ENCODE data around the gene ZNF678.
"Not testable (repeated sequence)": the region's sequence is repeated elsewhere in the genome, so short reads cannot be mapped to it uniquely, and the experiment has no call there.

The ZNF678 gene

GRCh38 chr1:227556288-227556687 is 7.1 kb upstream of the ZNF678 start:
- DNase-seq, result no peak

GRCh38 chr1:227557962-227558725 is 5.2 kb upstream of the ZNF678 start:
- DNase-seq, result no peak

GRCh38 chr1:227558732-227559262 is 4.6 kb upstream of the ZNF678 start:
- DNase-seq, result no peak

DNA sequence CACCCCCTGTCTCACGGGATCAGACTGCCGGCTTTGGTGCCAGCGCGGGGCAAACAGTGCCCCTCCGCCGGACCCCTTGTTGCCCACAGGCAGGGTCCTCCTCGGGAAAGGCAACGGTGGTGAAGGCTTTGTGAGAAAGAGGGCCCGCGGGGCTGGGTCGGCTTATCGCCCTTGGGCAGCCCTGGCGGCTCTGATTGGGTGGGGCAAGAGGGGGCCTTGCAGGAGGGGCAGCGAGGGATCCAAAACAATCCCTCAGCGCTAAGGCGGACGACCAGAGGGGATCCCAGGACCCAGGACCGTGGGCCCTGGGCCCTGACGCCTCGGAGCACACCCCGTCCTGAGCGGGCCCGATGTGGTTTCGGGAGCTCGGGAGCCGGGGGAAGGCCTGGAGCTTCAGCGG is 3.9 kb upstream of the ZNF678 start:
- DNase-seq, result no peak

- no peak for DNase-seq
Observed at GRCh38 chr1:227559926-227560325, 3.4 kb upstream of the ZNF678 start.

- DNase-seq, result no peak
Observed at GRCh38 chr1:227560393-227561173, 2.8 kb upstream of the ZNF678 start.

DNA sequence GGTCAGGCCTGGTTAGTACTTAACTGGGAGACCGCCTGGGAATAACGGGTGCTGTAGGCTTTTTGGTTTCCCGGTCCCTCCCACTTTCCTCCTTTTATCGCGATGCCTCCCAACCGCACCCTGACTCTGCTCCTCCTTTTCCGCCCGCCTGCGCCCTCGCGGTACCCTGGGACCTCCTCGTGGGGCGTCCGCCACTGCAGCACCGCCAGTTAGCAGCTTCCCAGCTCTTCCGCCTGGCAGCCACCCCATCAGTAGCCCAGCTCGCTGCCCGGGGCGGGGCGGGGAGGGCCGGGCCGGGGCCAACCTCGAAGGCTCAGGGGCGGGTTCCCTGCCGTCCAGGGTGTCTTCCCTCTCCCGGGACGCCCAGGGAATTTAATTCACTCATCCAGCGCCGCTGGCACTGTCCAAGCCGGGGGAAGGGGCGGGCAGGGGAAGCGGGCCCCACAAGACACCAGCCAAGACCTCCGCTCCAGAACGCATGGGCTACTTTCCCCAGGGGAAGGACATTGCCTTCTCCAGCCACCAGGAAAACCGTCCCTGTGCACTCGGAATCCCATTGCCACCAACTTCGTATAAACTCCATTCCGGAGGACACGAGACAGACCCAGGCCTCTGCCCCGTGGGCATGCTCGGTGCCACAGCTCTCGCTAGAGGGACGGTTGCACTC is 2.0 kb upstream of the ZNF678 start:
- DNase-seq, result no peak

GRCh38 chr1:227562037-227562436 is 1.3 kb upstream of the ZNF678 start:
- DNase-seq, result no peak

DNA sequence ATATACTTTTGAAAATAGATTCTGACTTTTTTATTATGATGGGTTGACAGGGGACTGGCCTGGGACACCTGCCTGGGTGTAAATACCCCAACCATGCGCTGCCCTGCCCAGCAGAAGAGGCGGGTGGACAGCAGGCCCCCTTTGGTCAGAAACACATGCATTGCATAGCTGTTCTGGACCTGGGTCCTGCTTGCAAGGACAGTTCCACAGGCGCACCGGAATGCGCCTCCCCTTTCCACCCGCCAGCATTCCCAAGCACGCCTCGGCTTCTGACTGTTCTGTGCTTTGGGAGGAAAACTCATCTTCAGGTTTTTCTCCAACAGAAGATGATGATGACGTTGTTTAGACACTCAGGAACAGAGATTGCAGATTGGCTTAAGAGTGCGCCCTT is 428 bp upstream of the ZNF678 start:
- DNase-seq, result no peak

GRCh38 chr1:227567256-227567655 is 3.9 kb downstream of the ZNF678 start:
- no peak for DNase-seq

DNA sequence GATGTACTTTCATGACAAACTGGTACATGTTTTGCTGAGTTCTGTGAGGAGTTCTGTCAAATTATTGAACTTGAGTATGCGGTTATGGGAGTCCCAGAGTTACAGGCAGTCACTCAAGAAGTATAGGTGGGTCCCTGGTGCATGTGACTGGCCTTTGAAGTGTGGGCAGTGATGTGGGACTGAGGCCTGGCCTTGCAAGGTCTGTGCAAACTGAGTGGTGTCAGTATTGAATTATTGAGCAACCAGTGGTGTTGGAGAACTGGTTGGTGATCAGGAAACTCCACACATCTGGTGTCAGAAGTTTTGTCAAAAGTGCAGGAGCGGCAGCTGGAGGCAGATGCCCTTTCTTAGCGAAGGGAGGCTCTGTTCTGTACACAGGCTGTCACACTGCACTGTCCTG is 5.2 kb downstream of the ZNF678 start:
- no peak for DNase-seq

DNA sequence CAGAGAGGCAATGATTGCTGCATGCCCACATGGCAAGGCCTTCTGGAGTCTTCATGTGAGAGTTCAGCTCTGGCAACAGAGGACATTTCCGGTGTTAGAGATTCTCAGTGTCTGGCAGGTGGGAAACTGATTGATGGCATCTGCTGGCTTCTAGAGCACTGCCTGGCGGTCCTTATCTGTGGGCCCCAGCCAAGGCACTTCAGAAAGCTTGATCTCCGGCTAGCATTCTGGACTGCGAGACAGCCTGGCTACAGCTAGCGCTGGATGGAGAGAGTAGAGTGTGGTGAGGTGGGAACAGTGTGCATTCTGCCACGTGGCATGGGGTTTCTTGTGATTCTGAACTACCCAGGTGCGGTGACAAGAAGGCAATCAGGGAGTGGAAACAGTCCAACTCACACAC is 9.4 kb downstream of the ZNF678 start:
- no peak for DNase-seq

- DNase-seq, result no peak
Observed at GRCh38 chr1:227574926-227575325, 11.6 kb downstream of the ZNF678 start.

GRCh38 chr1:227576189-227576588 is 12.8 kb downstream of the ZNF678 start:
- DNase-seq, result no peak

DNA sequence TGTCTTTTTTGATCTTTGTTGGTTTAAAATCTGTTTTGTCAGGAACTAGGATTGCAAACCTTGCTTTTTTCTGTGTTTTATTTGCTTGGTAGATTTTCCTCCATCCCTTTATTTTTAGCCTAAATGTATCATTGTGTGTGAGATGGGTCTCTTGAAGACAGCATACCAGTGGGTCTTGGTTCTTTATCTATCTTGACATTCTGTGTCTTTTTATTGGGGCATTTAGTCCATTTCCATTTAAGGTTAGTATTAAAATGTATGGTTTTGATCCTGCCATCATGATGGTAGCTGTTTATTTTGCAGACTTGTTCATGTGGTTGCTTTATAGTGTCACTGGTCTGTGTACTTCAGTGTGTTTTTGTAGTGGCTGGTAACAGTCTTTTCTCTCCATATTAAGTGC is 14.1 kb downstream of the ZNF678 start:
- DNase-seq, result no peak

- DNase-seq, result no peak
Observed at GRCh38 chr1:227583354-227583753, 20.0 kb downstream of the ZNF678 start.

DNA sequence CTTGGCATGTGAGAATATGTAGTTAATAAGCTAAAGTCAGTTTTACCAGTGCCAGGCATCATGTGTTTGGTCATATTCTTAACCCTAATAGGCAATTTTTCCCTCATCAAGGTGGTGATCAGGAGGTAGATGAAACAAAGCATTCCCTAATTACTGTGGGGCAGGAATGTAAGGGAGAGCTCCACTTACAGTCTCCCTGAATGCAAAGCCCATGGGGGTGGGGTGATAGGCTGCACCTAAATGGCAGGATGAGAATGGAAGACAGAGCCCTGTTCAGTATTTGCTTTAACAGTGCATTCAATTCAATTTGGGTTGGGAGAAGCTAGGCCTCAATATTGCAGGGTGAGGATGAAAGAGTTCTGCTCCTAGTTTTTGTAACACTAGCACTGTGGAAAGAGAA is 23.4 kb downstream of the ZNF678 start:
- DNase-seq, result no peak

- DNase-seq, result no peak
Observed at GRCh38 chr1:227587968-227588367, 24.6 kb downstream of the ZNF678 start.

DNA sequence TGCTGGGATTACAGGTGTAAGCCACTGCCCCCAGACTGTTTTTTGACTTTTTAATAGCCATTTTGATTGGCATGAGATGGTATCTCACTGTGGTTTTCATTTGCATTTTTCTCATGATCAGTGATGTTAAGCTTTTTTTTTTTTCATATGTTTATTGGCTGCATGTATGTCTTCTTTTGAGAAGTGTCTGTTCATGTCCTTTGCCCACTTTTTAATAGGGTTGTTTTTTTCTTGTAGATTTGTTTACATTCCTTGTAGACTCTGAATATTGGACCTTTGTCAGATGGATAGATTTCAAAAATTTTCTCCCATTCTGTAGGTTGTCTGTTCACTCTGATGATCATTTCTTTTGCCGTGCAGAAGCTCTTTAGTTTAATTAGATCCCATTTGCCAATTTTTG is 25.4 kb downstream of the ZNF678 start:
- DNase-seq, result not testable (repeated sequence)

DNA sequence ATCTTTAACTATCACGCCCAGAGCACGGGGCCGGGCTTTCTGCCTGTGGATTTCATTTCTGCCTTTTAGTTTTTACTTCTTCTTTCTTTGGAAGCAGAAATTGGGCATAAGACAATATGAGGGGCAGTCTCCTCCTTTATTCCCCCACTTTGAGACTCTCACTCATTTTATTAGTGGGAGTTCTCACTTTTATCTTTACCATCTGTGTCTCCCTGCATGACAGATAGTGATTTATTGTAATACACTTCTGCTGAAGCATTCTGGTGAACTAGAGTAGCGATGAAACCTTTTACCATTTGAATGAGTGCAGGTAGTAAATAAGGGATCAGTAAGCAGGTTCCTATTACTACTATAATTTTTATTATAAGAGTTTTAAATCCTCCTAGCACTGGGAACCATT is 26.4 kb downstream of the ZNF678 start:
- not testable (repeated sequence) for DNase-seq

DNA sequence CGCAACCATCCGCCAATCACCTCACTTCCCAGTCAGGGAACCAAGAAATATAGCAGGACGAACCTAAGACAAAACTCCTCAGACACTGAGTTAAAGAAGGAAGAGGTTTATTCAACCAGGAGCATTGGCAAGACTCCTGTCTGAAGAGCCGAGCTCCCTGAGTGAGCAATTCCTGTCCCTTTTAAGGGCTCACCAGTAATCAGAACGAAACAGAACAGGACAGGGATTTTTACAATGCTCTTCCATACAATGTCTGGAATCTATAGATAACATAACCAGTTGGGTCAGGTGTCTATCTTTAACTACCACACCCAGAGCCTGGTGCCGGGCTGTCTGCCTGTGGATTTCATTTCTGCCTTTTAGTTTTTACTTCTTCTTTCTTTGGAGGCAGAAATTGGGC is 32.9 kb downstream of the ZNF678 start:
- not testable (repeated sequence) for DNase-seq

DNA sequence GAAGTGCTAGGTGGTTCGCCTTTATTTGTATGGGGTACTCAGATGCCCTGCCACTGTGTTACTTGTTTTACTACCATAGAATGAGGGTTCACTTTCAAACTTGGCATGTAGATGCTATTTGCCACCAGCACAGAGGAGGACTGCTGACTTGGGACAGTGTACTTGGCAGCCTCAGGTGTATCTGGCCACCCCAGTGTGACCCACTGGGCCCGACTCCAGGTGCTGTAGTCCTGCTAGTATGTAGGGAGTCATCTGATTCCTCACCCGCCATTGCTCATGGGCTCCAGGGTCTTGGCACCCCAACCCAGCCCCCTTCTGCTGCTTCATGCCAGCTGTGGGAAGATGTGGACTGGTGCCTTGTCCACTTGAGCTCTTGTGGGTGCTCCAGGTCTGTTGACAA is 40.0 kb downstream of the ZNF678 start:
- no peak for DNase-seq

DNA sequence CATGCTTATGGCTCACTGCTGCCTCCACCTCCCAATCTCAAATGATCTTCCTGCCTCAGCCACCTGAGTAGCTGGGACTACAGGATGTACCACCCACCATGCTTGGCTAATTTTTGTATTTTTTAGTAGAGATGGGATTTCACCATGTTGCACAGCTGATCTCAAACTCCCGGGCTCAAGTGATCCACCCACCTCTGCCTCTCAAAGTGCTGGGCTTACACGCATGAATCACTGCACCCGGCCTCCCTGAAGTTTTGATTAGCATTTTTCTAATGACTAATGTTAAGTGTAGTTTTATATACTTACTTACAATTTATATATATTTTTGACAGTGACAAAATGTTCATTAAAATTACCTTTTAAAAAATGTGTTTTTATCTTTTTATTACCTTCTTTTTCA is 41.1 kb downstream of the ZNF678 start:
- DNase-seq, result no peak

GRCh38 chr1:227606271-227606670 is 42.9 kb downstream of the ZNF678 start:
- not testable (repeated sequence) for DNase-seq
